ENCODE data around the gene TULP4.
"Not testable (repeated sequence)": the region's sequence is repeated elsewhere in the genome, so short reads cannot be mapped to it uniquely, and the experiment has no call there.

DNA sequence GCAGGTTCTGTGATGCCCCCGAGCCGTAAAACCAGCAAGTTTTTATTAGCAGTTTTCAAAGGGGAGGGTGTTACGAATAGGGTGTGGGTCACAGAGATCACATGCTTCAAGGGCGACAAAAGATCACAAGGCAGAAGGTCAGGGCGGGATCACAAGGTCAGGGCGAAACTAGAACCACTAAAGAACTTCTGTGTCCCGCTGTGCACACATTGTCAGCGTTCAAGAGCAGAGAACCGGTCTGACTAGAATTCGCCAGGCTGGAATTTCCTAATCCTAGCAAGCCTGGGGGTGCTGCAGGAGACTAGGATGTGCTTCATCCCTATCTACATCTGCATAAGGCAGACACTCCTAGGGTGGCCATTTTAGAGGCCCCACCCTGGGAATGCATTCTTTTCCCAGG lies 26.9 kb downstream of the TULP4 start:
- not testable (repeated sequence) for TF ChIP-seq POLR2A (IDR thresholded peaks at IDR 0.05)
- TF ChIP-seq, protein P1, sequence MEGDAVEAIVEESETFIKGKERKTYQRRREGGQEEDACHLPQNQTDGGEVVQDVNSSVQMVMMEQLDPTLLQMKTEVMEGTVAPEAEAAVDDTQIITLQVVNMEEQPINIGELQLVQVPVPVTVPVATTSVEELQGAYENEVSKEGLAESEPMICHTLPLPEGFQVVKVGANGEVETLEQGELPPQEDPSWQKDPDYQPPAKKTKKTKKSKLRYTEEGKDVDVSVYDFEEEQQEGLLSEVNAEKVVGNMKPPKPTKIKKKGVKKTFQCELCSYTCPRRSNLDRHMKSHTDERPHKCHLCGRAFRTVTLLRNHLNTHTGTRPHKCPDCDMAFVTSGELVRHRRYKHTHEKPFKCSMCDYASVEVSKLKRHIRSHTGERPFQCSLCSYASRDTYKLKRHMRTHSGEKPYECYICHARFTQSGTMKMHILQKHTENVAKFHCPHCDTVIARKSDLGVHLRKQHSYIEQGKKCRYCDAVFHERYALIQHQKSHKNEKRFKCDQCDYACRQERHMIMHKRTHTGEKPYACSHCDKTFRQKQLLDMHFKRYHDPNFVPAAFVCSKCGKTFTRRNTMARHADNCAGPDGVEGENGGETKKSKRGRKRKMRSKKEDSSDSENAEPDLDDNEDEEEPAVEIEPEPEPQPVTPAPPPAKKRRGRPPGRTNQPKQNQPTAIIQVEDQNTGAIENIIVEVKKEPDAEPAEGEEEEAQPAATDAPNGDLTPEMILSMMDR (IDR thresholded peaks at IDR 0.05) = not testable (repeated sequence)

Data from uterus (tissue), 2 donors.